C4-2B (cell line): ENCODE results near the gene SDS.

Experiments used
- CTCF ChIP-seq: fragments of 450-650 bp; conservative IDR thresholded peaks from 2 replicates; pipeline ENCODE4 v1.5.1; 2017; ENCODE audit warnings: mild to moderate bottlenecking
- ZFX ChIP-seq: fragments of 450-650 bp; IDR thresholded peaks from 2 replicates; pipeline ENCODE4 v1.6.1; 2017

GRCh38 chr12:113438523-113439300 lies 35.0 kb upstream of the SDS start:
- TF ChIP-seq CTCF (no peak), ZFX (no peak)
